Hepatocyte (in vitro differentiated cells): Measurements from ENCODE around the gene THEM5. TPM values are rescaled to one million over a fixed set of nuclear protein-coding genes. Genes with fewer than 3 reads are reported as not detected.

Experiments
- DNase-seq: peaks from one replicate; pipeline ENCODE4 v3.0.0-alpha.2; 2016; ENCODE audit warnings: low spot score
- H2AFZ ChIP-seq: fragments of 200-600 bp; sonication (generic); 2 replicates; pipeline ENCODE4 v1.6.0; 2016; ENCODE audit warnings: antibody characterized with exemption, mild to moderate bottlenecking
- H3K27ac ChIP-seq: fragments of 200-600 bp; sonication (generic); 2 replicates; pipeline ENCODE4 v1.5.1; 2016; ENCODE audit warnings: mild to moderate bottlenecking
- H3K27me3 ChIP-seq: fragments of 200-600 bp; sonication (generic); 2 replicates; pipeline ENCODE4 v1.6.1; 2016
- H3K36me3 ChIP-seq: fragments of 200-600 bp; sonication (generic); replicated peaks from 2 replicates; pipeline ENCODE4 v1.5.1; 2016; ENCODE audit warnings: low read depth; ENCODE audit not compliant: insufficient read depth
- H3K4me1 ChIP-seq: fragments of 200-600 bp; sonication (generic); 2 replicates; pipeline ENCODE4 v1.5.1; 2016; ENCODE audit warnings: mild to moderate bottlenecking, moderate library complexity; ENCODE audit not compliant: insufficient read depth
- H3K4me2 ChIP-seq: fragments of 200-600 bp; sonication (generic); 2 replicates; pipeline ENCODE4 v1.6.0; 2016
- H3K4me3 ChIP-seq: fragments of 200-600 bp; sonication (generic); 2 replicates; pipeline ENCODE4 v1.5.1; 2016; ENCODE audit warnings: mild to moderate bottlenecking
- H3K79me2 ChIP-seq: fragments of 200-600 bp; sonication (generic); 2 replicates; pipeline ENCODE4 v1.6.0; 2017; ENCODE audit warnings: mild to moderate bottlenecking
- H3K9me2 ChIP-seq: fragments of 200-600 bp; sonication (generic); replicated peaks from 2 replicates; pipeline ENCODE4 v1.6.0; 2017; ENCODE audit warnings: mild to moderate bottlenecking; ENCODE audit not compliant: insufficient read depth
- H3K9me3 ChIP-seq: fragments of 200-600 bp; sonication (generic); 2 replicates; pipeline ENCODE4 v1.5.1; 2016; ENCODE audit warnings: low read depth, mild to moderate bottlenecking
- H4K20me1 ChIP-seq: fragments of 200-600 bp; sonication (generic); 2 replicates; pipeline ENCODE4 v1.6.0; 2016; ENCODE audit warnings: mild to moderate bottlenecking; ENCODE audit not compliant: insufficient read depth, poor library complexity, severe bottlenecking
- CTCF ChIP-seq: fragments of 200-600 bp; sonication (generic); IDR thresholded peaks from 2 replicates; pipeline ENCODE4 v1.5.1; 2016; ENCODE audit warnings: antibody characterized with exemption, mild to moderate bottlenecking; ENCODE audit not compliant: poor library complexity
- EZH2 ChIP-seq: fragments of 200-600 bp; sonication (generic); IDR thresholded peaks from 2 replicates; pipeline ENCODE4 v1.6.1; 2016; ENCODE audit warnings: antibody characterized with exemption, mild to moderate bottlenecking, borderline replicate concordance
- EZH2phosphoT487 ChIP-seq: fragments of 200-600 bp; sonication (generic); IDR thresholded peaks from one replicate; pipeline ENCODE4 v1.6.1; 2018; ENCODE audit warnings: antibody characterized with exemption, mild to moderate bottlenecking, low read depth, moderate library complexity; ENCODE audit not compliant: unreplicated experiment, severe bottlenecking
- WGBS: methylation state at CpG from one replicate; pipeline ENCODE4 v1.1.6; 2016; ENCODE audit warnings: low lambda C conversion rate; ENCODE audit errors: missing lambda C conversion rate; 5-methylcytosine and 5-hydroxymethylcytosine counted together
- polyA plus RNA-seq: library from polyadenylated mRNA; unstranded; fragments of >200 nt; fragmentation: Nextera tagmentation; extraction: Ambion mirVana; gene quantifications from 2 replicates; pipeline ENCODE4 v1.2.1, GENCODE V29; 2016
- total RNA-seq: library from RNA; depleted of rRNA; stranded (reverse); fragments of >200 nt; gene quantifications from 2 replicates; pipeline ENCODE4 v1.2.3, GENCODE V29; 2014

THEM5 gene
- total and polyA plus RNA-seq, 2 experiments from 2014 or later = 0.21 TPM; not detected in 1

GRCh38 chr1:151802372-151802771 lies 51.1 kb downstream of the THEM5 start:
- WGBS = 87% methylated on average over 5 of the region's 5 CpGs
- Histone ChIP-seq H3K79me2 (no peaks in the 10 kb centered on the region), H3K4me3 (no peak overlapping the region), H3K9me2 (no peaks in the 10 kb centered on the region), H3K27me3 (peaks cover 22% of the 10 kb centered on the region), H4K20me1 (no peaks in the 10 kb centered on the region), H3K27ac (no peak overlapping the region), H3K36me3 (no peaks in the 10 kb centered on the region), H3K4me2 (no peak overlapping the region), H2AFZ (no peak overlapping the region), H3K9me3 (no peaks in the 10 kb centered on the region), H3K4me1 (no peaks in the 10 kb centered on the region)
- no peak for TF ChIP-seq EZH2
- no peak for TF ChIP-seq CTCF
- TF ChIP-seq EZH2phosphoT487 = no peak
- no peak for DNase-seq

GRCh38 chr1:151801846-151802245 lies 51.7 kb downstream of the THEM5 start:
- Histone ChIP-seq H3K4me1 (no peaks in the 10 kb centered on the region), H2AFZ (no peak overlapping the region), H3K4me3 (no peak overlapping the region), H3K27ac (no peak overlapping the region), H3K4me2 (no peak overlapping the region), H3K79me2 (no peaks in the 10 kb centered on the region), H3K9me3 (no peaks in the 10 kb centered on the region), H3K36me3 (no peaks in the 10 kb centered on the region), H3K9me2 (no peaks in the 10 kb centered on the region), H3K27me3 (peaks cover 22% of the 10 kb centered on the region), H4K20me1 (no peaks in the 10 kb centered on the region)
- no peak for DNase-seq
- no peak for TF ChIP-seq EZH2
- no peak for TF ChIP-seq CTCF
- TF ChIP-seq EZH2phosphoT487 = no peak
- 87% methylated on average over 5 of the region's 7 CpGs for WGBS

GRCh38 chr1:151801310-151801820 lies 52.1 kb downstream of the THEM5 start:
- Histone ChIP-seq H3K9me3 (no peaks in the 10 kb centered on the region), H2AFZ (no peak overlapping the region), H3K36me3 (no peaks in the 10 kb centered on the region), H3K27ac (no peak overlapping the region), H3K27me3 (peaks cover 22% of the 10 kb centered on the region), H4K20me1 (no peaks in the 10 kb centered on the region), H3K4me2 (no peak overlapping the region), H3K79me2 (no peaks in the 10 kb centered on the region), H3K4me1 (no peaks in the 10 kb centered on the region), H3K9me2 (no peaks in the 10 kb centered on the region), H3K4me3 (no peak overlapping the region)
- TF ChIP-seq CTCF (no peak), EZH2 (no peak), EZH2phosphoT487 (no peak)
- DNase-seq = no peak
- WGBS = 93% methylated on average over 12 of the region's 12 CpGs

GRCh38 chr1:151800830-151801229 lies 52.7 kb downstream of the THEM5 start:
- no peak for DNase-seq
- H2AFZ ChIP-seq = no peak overlapping the region
- H3K36me3 ChIP-seq = no peaks in the 10 kb centered on the region
- no peaks in the 10 kb centered on the region for H4K20me1 ChIP-seq
- 84% methylated on average over 8 of the region's 8 CpGs for WGBS
- no peaks in the 10 kb centered on the region for H3K79me2 ChIP-seq
- H3K4me3 ChIP-seq = no peak overlapping the region
- H3K27ac ChIP-seq = no peak overlapping the region
- peaks cover 22% of the 10 kb centered on the region for H3K27me3 ChIP-seq
- H3K4me2 ChIP-seq = no peak overlapping the region
- H3K9me2 ChIP-seq = no peaks in the 10 kb centered on the region
- no peaks in the 10 kb centered on the region for H3K9me3 ChIP-seq
- no peak for TF ChIP-seq EZH2phosphoT487
- no peaks in the 10 kb centered on the region for H3K4me1 ChIP-seq
